Colonic mucosa (tissue), 4 donors: ENCODE results near the gene PRRX1. TPM values are rescaled to one million over a fixed set of nuclear protein-coding genes. Genes with fewer than 3 reads are reported as not detected.

Experiments used
- DNase-seq: peaks from one replicate; pipeline ENCODE4 v3.0.0-alpha.2; 2020
- H3K27ac ChIP-seq: fragments of 200-600 bp; one replicate; pipeline ENCODE4 v1.8.0; 2021
- H3K27me3 ChIP-seq: fragments of 200-600 bp; one replicate; pipeline ENCODE4 v1.8.0; 2021
- H3K36me3 ChIP-seq: fragments of 200-600 bp; one replicate; pipeline ENCODE4 v1.8.0; 2021
- H3K4me1 ChIP-seq: fragments of 200-600 bp; one replicate; pipeline ENCODE4 v1.8.0; 2021; ENCODE audit warnings: mild to moderate bottlenecking
- H3K4me3 ChIP-seq: fragments of 200-600 bp; one replicate; pipeline ENCODE4 v1.8.0; 2021
- H3K9ac ChIP-seq, 2 donors: one replicate each; pipeline ENCODE4 v1.7.0; 2013; ENCODE audit warnings: control low read depth in 2 of 2, low read depth in 2 of 2, low read length in 2 of 2
- H3K9me3 ChIP-seq: fragments of 200-600 bp; one replicate; pipeline ENCODE4 v1.8.0; 2021
- intact Hi-C: fragments of 100-400 bp; cut with DNase I; formaldehyde crosslinking; loops from one replicate; pipeline ENCODE4 v1.14.1; 2022
- total RNA-seq, 2 donors: library from RNA; stranded (reverse); fragmentation: NEBNext Ultra II Directional in 1 of 2; extraction: Animal tissue kit (Norgen Biotek cat#: 25700) in 1 of 2; gene quantifications; one replicate each; pipeline ENCODE4 v1.2.1, GENCODE V29; 2021
- TF ChIP-seq, protein P1 (sequence below): fragments of 200-600 bp; IDR thresholded peaks from one replicate; pipeline ENCODE4 v1.8.0; 2022; ENCODE audit warnings: antibody characterized with exemption, mild to moderate bottlenecking
- donor health status: healthy.
- donor health status: DM: no; HTN: no; CAD: no.
- donor health status: DM: no; HTN: no; CAD: no.

The PRRX1 gene
- total RNA-seq, 2 donors from 2014 or later, result 1.5 to 2.5 TPM

DNA sequence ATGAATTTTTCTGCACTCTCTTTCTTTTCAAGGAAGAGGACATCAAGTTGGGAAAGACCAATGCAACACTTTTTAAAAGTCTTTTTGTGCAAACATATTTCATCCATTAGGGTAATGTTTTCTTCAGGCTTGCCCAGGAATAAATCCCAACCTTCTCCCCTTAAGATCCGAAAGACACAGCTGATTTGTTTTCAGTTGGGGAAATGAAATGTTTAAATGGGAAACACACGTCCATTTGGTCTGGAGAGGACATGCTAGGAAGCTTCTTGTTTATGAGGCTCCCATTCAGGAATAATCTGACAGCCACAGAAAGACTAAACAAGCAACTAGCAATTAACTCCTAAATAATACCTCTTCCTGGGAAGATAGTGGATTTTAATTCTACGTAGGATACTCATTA, 91.9 kb downstream of the PRRX1 start:
- no peaks in the 10 kb centered on the region for H3K36me3 ChIP-seq
- H3K9me3 ChIP-seq, result no peaks in the 10 kb centered on the region
- no peaks in the 10 kb centered on the region for H3K4me1 ChIP-seq
- H3K27ac ChIP-seq, result no peak overlapping the region
- no peak for DNase-seq
- intact Hi-C loops, result no loop called here
- no peaks in the 10 kb centered on the region for H3K27me3 ChIP-seq
- H3K9ac ChIP-seq, result no peak overlapping the region
- no peak overlapping the region for H3K4me3 ChIP-seq
- TF ChIP-seq, protein P1, sequence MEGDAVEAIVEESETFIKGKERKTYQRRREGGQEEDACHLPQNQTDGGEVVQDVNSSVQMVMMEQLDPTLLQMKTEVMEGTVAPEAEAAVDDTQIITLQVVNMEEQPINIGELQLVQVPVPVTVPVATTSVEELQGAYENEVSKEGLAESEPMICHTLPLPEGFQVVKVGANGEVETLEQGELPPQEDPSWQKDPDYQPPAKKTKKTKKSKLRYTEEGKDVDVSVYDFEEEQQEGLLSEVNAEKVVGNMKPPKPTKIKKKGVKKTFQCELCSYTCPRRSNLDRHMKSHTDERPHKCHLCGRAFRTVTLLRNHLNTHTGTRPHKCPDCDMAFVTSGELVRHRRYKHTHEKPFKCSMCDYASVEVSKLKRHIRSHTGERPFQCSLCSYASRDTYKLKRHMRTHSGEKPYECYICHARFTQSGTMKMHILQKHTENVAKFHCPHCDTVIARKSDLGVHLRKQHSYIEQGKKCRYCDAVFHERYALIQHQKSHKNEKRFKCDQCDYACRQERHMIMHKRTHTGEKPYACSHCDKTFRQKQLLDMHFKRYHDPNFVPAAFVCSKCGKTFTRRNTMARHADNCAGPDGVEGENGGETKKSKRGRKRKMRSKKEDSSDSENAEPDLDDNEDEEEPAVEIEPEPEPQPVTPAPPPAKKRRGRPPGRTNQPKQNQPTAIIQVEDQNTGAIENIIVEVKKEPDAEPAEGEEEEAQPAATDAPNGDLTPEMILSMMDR, result no peak

DNA sequence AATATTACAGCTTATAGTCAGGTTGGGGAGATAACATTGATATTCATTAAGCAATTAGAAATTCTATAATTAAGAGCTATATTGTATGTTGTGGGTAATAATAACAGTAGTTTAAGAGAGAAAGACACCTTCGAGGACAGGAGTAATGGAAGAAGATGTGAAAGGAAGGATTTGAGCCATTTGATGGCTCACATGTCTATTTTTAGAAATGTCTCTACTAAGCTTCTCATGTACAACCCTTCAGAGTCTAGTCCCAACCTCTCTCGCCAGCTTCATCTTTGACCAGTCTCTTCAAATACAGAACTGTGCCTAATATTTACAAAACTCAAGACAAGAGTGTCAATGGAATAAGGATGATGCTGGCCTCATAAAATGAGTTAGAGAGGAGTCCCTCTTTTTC, 95.1 kb downstream of the PRRX1 start:
- TF ChIP-seq, protein P1, result no peak
- Histone ChIP-seq H3K4me3 (no peak overlapping the region), H3K9ac (no peak overlapping the region), H3K27me3 (no peaks in the 10 kb centered on the region), H3K36me3 (no peaks in the 10 kb centered on the region), H3K4me1 (no peaks in the 10 kb centered on the region), H3K9me3 (no peaks in the 10 kb centered on the region), H3K27ac (no peak overlapping the region)
- no peak for DNase-seq
- intact Hi-C loops, result no loop called here

DNA sequence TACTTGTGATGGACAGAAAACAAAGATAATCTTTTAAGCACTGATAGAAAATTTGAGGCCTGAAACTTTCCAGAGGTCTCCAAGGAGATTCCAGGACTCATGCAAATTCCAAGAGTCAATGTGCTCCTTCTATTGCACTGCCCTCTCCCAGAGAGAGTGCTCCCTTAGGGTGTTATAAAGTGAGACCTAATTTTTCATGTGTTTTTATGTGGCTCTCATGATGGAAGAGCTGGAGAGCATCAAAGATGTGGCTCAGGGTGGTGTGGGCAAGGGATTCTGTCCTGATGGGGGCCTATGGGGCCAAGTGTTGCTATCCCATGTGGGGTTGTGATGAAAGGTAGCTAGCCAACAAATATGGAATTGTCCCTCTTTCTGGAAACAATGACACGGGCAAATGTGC, 101.3 kb downstream of the PRRX1 start:
- no peaks in the 10 kb centered on the region for H3K4me1 ChIP-seq
- no peak for DNase-seq
- H3K9ac ChIP-seq, result no peak overlapping the region
- H3K4me3 ChIP-seq, result no peak overlapping the region
- intact Hi-C loops, result no loop called here
- TF ChIP-seq, protein P1, result no peak
- no peaks in the 10 kb centered on the region for H3K9me3 ChIP-seq
- no peak overlapping the region for H3K27ac ChIP-seq
- no peaks in the 10 kb centered on the region for H3K27me3 ChIP-seq
- no peaks in the 10 kb centered on the region for H3K36me3 ChIP-seq

DNA sequence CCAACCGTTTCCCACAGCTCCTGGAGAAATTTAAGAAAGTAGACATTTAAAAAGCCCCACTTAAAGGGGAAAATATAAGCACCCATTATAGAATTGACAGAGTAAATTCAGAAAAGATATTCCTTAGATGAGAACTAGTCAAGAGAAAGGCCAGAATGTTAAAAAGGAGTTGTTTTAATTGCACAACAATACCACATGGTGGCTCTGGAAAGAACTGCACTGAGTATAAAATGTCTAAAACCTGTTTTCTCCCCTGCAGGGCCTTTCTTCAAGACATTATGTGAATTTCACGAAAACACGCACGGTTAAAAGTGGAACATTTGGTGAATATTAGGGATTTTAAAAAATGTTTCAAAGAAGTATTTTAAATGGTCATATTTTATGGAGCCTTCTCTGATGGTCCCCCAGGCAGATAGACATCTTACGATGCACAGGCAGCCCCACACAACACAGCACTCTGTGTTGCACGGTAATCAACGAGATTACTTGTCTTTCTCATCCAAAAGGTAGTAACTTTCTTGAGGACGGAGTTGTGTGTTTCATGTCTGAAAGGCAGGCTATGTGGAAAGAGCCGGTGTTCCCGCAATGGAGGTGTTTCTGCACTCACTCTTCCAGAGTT, 101.9 kb downstream of the PRRX1 start:
- no peaks in the 10 kb centered on the region for H3K4me1 ChIP-seq
- H3K27ac ChIP-seq, result no peak overlapping the region
- intact Hi-C loops, result no loop called here
- H3K27me3 ChIP-seq, result no peaks in the 10 kb centered on the region
- H3K9ac ChIP-seq, result no peak overlapping the region
- no peak for DNase-seq
- no peaks in the 10 kb centered on the region for H3K36me3 ChIP-seq
- TF ChIP-seq, protein P1, result no peak
- no peak overlapping the region for H3K4me3 ChIP-seq
- no peaks in the 10 kb centered on the region for H3K9me3 ChIP-seq

DNA sequence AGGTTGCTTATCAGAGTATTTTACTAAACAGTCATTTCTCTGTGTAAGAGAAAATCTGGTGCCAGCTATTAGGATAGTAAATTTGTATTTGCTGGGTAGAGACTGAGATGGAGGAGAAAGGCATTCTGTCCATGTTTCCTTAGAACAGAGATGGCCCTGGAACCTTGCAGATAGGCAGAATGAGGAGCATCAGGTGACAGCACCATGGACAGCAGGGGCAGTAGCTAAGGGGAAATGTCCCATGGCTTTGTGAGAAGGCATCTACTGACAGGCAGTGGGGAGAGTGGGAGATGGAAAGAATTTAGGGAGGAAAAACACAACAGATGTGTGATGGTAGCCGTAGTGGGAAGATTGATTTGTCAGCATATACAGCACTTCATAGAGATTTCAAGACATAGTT, 105.0 kb downstream of the PRRX1 start:
- DNase-seq, result no peak
- H3K4me3 ChIP-seq, result no peak overlapping the region
- H3K27me3 ChIP-seq, result no peaks in the 10 kb centered on the region
- TF ChIP-seq, protein P1, result no peak
- no peaks in the 10 kb centered on the region for H3K36me3 ChIP-seq
- no peaks in the 10 kb centered on the region for H3K4me1 ChIP-seq
- no peaks in the 10 kb centered on the region for H3K9me3 ChIP-seq
- H3K27ac ChIP-seq, result no peak overlapping the region
- intact Hi-C loops, result no loop called here
- H3K9ac ChIP-seq, result no peak overlapping the region
